Thymus (tissue), 11 donors: ENCODE measurements around the gene RGS5. TPM values are rescaled to one million over a fixed set of nuclear protein-coding genes. Genes with fewer than 3 reads are reported as not detected.

ENCODE experiments used
- DNase-seq, 9 donors: peaks; one replicate each; pipeline ENCODE4 v3.0.0-alpha.2; 2013; ENCODE audit warnings: low spot score in 9 of 9, low read depth in 6 of 9, missing footprints in 1 of 9
- H3K27ac ChIP-seq, 2 donors: one replicate each; pipeline ENCODE4 v1.5.1; 2013; ENCODE audit warnings: control low read depth in 1 of 2, low read depth in 1 of 2, low read length in 1 of 2, mild to moderate bottlenecking in 1 of 2, moderate library complexity in 1 of 2
- H3K27me3 ChIP-seq, 2 donors: one replicate each; pipeline ENCODE4 v1.5.1; 2013; ENCODE audit warnings: low read length in 1 of 2; ENCODE audit not compliant: control insufficient read depth in 2 of 2, insufficient read depth in 1 of 2
- H3K36me3 ChIP-seq, 2 donors: one replicate each; pipeline ENCODE4 v1.5.1; 2013; ENCODE audit warnings: low read length in 1 of 2, mild to moderate bottlenecking in 1 of 2, moderate library complexity in 1 of 2; ENCODE audit not compliant: control insufficient read depth in 2 of 2, insufficient read depth in 2 of 2
- H3K4me1 ChIP-seq, 2 donors: one replicate each; pipeline ENCODE4 v1.5.1; 2013; ENCODE audit warnings: low read length in 2 of 2; ENCODE audit not compliant: control insufficient read depth in 2 of 2, insufficient read depth in 2 of 2
- H3K4me3 ChIP-seq, 2 donors: one replicate each; pipeline ENCODE4 v1.5.1; 2013; ENCODE audit warnings: low read length in 2 of 2, control low read depth in 1 of 2, mild to moderate bottlenecking in 1 of 2
- H3K9me3 ChIP-seq, 2 donors: one replicate each; pipeline ENCODE4 v1.5.1; 2013; ENCODE audit warnings: low read length in 1 of 2, mild to moderate bottlenecking in 1 of 2; ENCODE audit not compliant: control insufficient read depth in 2 of 2, insufficient read depth in 1 of 2
- WGBS: extraction: QIAGEN DNeasy Blood & Tissue Kit; methylation state at CpG from one replicate; pipeline ENCODE4 v1.1.7; 2013; 5-methylcytosine and 5-hydroxymethylcytosine counted together
- polyA plus RNA-seq: library from polyadenylated mRNA; stranded (reverse); fragments of 200-250 nt; gene quantifications from one replicate; pipeline ENCODE4 v1.2.3, GENCODE V29; 2013
- total RNA-seq: library from RNA; stranded (reverse); fragments of 120-200 nt; gene quantifications from one replicate; pipeline ENCODE4 v1.2.4, GENCODE V29; 2013
- donor health status: healthy.

The RGS5 gene
- total and polyA plus RNA-seq, 2 donors = 9.2 to 26.2 TPM

DNA sequence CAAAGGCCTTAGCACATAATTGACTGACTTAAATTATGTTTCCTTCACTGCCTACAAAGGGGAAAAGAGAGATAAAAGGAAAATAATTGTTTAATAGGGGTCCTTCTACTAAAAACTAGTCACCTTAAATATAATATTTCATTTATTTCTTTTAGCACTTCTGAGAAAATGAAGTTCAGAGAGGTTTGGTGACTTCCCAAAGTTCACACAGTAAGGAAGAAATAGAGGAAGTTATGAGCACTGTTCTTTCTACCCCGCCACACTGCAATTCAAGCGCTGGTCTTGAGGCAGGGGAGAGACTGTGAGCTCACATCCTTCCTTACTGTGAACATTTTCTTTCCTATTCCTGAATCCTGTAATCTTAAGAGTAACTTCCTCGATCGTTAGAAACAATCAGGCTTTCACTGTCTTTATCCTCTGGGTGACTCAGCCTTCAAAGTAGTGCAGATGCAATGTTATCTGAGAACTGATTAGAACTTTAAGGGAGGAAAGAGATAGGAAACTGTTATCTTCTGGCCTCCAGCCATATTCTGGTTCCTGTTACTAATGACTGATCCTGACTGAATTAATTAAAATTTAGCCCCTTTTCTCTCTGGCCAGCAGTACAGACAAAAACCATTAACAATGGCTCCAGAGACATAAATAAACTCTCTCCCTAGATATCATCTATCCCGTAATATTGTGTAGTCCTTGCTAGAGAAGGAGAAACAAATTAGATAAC lies 6.8 kb downstream of the RGS5 start:
- DNase-seq = no peak
- Histone ChIP-seq H3K4me1 (no peaks in the 10 kb centered on the region), H3K36me3 (no peaks in the 10 kb centered on the region), H3K27me3 (no peaks in the 10 kb centered on the region), H3K9me3 (no peaks in the 10 kb centered on the region), H3K4me3 (no peak overlapping the region), H3K27ac (no peak overlapping the region)
- WGBS = 44% methylated on average over 5 of the region's 5 CpGs

DNA sequence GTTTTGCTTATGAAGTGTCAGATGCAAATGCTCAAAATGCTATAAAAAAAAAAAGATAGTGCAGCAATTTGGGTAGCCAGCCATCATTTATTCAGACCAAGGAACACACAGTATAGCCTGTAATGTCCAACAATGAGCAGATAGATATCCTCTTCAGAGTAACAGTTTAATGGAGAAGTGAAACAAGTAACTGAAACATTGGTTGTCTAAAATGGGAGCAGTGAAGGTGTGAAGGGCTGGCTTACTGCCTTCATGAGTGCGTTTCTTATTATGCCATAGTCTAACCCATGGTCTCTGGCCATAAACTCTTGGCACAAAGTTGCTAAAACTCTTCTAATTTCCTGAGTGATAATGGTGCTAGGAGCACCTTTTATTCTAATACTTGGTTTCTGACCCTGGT lies 11.4 kb downstream of the RGS5 start:
- Histone ChIP-seq H3K36me3 (no peaks in the 10 kb centered on the region), H3K9me3 (no peaks in the 10 kb centered on the region), H3K4me3 (no peak overlapping the region), H3K4me1 (no peaks in the 10 kb centered on the region), H3K27me3 (no peaks in the 10 kb centered on the region), H3K27ac (no peak overlapping the region)
- no peak for DNase-seq
- WGBS = 93% methylated on average over 1 of the region's 1 CpG

DNA sequence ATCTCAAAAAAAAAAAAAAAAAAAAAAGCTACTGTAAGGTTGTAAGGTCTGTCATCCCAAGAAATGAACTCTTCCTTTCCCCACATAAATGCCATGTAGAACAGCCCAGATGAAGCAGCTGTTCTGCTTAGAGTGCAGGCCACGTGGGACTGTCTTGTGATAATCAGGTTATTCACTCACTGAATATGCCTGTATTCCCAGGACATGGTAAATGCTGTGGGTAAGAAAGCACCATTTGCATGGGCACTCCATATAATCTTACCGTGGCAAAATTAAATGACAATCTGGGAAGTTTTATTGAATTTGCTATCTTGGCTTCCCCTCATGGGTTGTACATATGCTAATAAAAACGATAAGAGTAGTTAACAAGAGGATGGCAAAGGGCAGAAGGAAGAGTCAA lies 13.8 kb downstream of the RGS5 start:
- WGBS = 90% methylated on average over 3 of the region's 3 CpGs
- Histone ChIP-seq H3K4me1 (no peaks in the 10 kb centered on the region), H3K36me3 (no peaks in the 10 kb centered on the region)

DNA sequence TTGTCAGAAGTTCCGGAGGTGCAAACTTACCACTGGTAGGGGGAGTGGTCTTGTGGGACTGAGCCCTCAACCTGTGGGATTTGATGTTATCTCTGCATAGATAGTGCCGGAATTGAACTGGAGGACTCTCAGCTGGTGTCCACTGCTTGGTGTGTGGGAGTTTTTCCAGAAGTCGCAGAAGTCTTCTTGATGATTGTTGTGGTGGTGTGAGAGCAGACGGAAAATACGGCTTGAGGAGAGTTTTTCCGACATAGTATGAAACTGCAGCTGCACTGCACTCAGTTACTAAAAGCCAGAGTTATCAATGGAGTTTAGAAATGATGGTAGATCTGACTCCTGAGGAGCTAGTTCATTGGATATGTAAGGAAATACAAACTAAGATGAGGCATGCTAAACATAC lies 14.9 kb downstream of the RGS5 start:
- Histone ChIP-seq H3K4me1 (no peaks in the 10 kb centered on the region), H3K36me3 (no peaks in the 10 kb centered on the region), H3K27ac (no peak overlapping the region), H3K4me3 (no peak overlapping the region), H3K9me3 (no peaks in the 10 kb centered on the region), H3K27me3 (no peaks in the 10 kb centered on the region)
- no peak for DNase-seq
- 98% methylated on average over 6 of the region's 6 CpGs for WGBS

More for the DNA sequence above, 13.8 kb downstream of the RGS5 start:
- Histone ChIP-seq H3K27me3 (no peaks in the 10 kb centered on the region), H3K9me3 (no peaks in the 10 kb centered on the region), H3K27ac (no peak overlapping the region), H3K4me3 (no peak overlapping the region)
- DNase-seq = no peak

DNA sequence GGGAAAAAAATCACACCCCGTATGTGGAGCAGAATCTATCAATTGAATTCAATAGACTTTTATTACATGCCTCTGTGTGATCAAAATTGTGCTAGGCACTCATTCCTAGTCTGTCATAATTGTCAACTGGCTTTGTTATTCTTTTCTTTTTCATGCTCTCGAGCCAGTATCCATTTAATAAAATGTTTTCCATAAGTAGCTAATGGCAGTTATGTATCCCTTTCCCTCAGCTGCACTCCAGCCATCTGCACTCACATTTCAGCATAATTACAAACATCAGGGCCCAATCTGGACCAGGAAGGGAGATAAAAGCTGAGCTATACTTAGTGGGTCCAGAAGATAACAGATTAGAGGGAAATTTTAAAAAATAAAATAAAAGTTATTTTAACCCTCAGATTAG lies 15.9 kb downstream of the RGS5 start:
- H3K9me3 ChIP-seq = no peaks in the 10 kb centered on the region
- H3K4me3 ChIP-seq = no peak overlapping the region
- WGBS = 95% methylated on average over 2 of the region's 2 CpGs
- no peaks in the 10 kb centered on the region for H3K36me3 ChIP-seq
- DNase-seq = no peak
- H3K27ac ChIP-seq = no peak overlapping the region
- no peaks in the 10 kb centered on the region for H3K27me3 ChIP-seq
- no peaks in the 10 kb centered on the region for H3K4me1 ChIP-seq

DNA sequence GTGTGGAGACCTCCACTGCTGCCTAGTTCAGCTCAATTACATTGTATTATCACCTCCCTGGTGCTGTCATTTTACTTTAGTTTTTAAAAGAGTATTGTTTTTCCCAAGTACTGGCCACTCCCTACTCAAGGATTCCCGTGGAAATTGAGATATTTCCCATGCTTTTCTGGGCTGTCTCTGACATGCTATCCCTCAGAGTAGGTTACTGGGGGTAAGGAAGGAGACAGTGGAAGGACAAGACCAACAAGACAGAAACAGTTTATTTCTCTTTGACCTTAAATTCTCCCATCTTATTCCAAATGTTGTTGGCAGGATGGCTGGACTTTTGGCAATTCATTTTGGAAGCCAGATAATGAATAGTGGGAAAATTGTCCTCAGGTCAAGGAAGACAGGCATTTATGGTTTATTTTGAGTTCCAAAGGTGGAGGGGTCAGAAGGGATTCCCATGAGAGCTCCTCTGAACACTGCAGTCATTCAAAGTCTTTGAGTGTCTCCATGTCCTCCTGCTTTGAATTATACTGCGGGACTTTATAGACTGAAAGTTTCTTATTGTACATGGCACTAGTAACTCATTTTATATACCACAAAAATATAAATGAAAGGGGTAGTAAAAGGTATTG lies 20.3 kb downstream of the RGS5 start:
- no peaks in the 10 kb centered on the region for H3K4me1 ChIP-seq
- WGBS = 92% methylated on average over 2 of the region's 2 CpGs
- DNase-seq = no peak

DNA sequence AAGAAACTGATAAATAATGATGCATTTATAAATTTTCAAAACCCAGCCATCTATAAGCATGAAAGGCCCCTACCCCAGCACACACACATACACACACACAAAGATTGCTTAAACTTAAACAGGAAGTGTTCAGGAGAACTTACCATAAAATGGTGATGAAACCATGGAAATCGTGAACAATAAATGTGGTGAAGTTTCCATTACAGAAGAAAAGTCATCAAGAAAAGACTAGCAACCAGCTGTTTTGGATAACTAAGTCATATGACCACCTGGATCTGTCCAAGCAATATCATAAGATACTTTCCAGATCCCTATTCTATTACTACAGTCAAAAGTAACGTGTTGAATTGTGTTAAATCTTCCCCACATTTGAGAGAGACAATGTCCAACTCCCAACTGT lies 24.1 kb downstream of the RGS5 start:
- Histone ChIP-seq H3K36me3 (no peaks in the 10 kb centered on the region), H3K27ac (no peak overlapping the region), H3K4me3 (no peak overlapping the region), H3K9me3 (no peaks in the 10 kb centered on the region), H3K4me1 (no peaks in the 10 kb centered on the region), H3K27me3 (no peaks in the 10 kb centered on the region)
- 87% methylated on average over 2 of the region's 2 CpGs for WGBS
- DNase-seq = no peak

More for the DNA sequence above, 20.3 kb downstream of the RGS5 start:
- Histone ChIP-seq H3K4me3 (no peak overlapping the region), H3K36me3 (no peaks in the 10 kb centered on the region), H3K27me3 (no peaks in the 10 kb centered on the region), H3K9me3 (no peaks in the 10 kb centered on the region), H3K27ac (no peak overlapping the region)

DNA sequence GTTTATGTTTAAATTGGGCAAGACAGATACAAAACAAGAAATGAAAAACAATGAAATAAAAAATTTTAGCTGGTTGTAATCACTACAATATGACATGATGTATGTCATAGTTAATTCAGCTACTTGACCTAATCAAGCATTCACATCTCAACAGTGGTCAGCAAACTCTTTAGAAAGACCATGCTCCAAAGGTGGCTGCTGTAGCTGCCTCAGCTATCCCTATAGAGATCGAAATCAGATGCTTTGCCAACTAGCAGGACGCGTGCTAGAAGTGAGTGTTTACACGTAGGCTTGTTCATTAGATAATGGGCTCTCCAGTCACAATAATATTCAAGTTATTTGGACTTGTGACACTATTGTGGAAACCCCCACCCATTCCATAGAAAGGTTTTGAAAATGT lies 25.9 kb downstream of the RGS5 start:
- Histone ChIP-seq H3K9me3 (no peaks in the 10 kb centered on the region), H3K4me3 (no peak overlapping the region), H3K36me3 (no peaks in the 10 kb centered on the region), H3K27ac (no peak overlapping the region), H3K4me1 (no peaks in the 10 kb centered on the region), H3K27me3 (no peaks in the 10 kb centered on the region)
- 96% methylated on average over 4 of the region's 4 CpGs for WGBS
- DNase-seq = no peak

DNA sequence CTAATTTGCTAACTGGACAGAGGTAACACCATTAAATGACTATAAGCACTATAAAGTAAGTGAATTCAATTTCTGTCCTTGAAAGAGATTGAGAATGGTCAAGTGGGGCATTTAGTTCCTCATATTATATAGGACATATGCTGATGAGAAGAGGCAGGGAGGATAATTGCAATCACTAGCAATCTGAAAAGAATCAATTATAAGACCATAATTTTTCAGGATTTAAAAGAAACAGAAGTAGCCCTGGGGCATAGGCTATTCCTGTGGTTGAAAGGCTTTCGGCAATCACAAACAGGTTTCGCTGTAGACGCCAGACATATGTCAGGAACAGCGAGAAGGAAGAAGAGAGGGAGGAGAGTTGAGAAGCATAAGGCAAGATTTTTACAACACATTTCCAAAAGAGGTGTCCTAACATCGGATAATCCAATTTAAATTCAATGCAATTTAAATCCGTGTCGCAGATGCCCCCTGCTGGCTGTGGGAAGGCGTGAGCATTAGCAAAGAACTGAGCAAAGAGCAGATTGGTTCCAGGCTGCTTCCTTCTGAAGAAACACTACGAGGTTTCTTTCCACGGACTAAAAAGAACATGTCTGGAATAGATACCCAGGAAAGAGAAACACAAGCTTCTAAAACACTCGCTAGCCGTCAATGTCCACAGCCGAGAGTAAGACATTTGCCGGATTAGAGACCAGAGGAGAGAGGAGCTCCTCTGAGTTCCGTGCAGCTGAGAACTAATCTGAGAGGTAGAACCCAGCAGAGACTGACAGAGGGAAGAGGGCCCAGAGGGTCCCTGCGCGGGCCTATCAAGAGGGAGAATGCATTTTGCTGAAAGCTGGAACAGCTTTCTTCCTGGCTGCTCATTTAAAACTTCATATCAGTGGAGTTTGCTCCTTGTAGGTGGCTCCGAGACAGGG lies 27.9 kb downstream of the RGS5 start:
- Histone ChIP-seq H3K9me3 (no peaks in the 10 kb centered on the region), H3K27ac (no peak overlapping the region), H3K4me3 (no peak overlapping the region), H3K27me3 (no peaks in the 10 kb centered on the region), H3K4me1 (no peaks in the 10 kb centered on the region), H3K36me3 (no peaks in the 10 kb centered on the region)
- 58% methylated on average over 18 of the region's 18 CpGs for WGBS
- DNase-seq = peak in 4 of 9 donors; percentile 2 to 26 (median 15)
